Hepatocyte (in vitro differentiated cells): ENCODE data around the gene LRRC47. TPM values are rescaled to one million over a fixed set of nuclear protein-coding genes. Genes with fewer than 3 reads are reported as not detected.

Source experiments
- DNase-seq: peaks from one replicate; pipeline ENCODE4 v3.0.0-alpha.2; 2016; ENCODE audit warnings: low spot score
- H2AFZ ChIP-seq: fragments of 200-600 bp; sonication (generic); 2 replicates; pipeline ENCODE4 v1.6.0; 2016; ENCODE audit warnings: antibody characterized with exemption, mild to moderate bottlenecking
- H3K27ac ChIP-seq: fragments of 200-600 bp; sonication (generic); 2 replicates; pipeline ENCODE4 v1.5.1; 2016; ENCODE audit warnings: mild to moderate bottlenecking
- H3K27me3 ChIP-seq: fragments of 200-600 bp; sonication (generic); 2 replicates; pipeline ENCODE4 v1.6.1; 2016
- H3K36me3 ChIP-seq: fragments of 200-600 bp; sonication (generic); replicated peaks from 2 replicates; pipeline ENCODE4 v1.5.1; 2016; ENCODE audit warnings: low read depth; ENCODE audit not compliant: insufficient read depth
- H3K4me1 ChIP-seq: fragments of 200-600 bp; sonication (generic); 2 replicates; pipeline ENCODE4 v1.5.1; 2016; ENCODE audit warnings: mild to moderate bottlenecking, moderate library complexity; ENCODE audit not compliant: insufficient read depth
- H3K4me2 ChIP-seq: fragments of 200-600 bp; sonication (generic); 2 replicates; pipeline ENCODE4 v1.6.0; 2016
- H3K4me3 ChIP-seq: fragments of 200-600 bp; sonication (generic); 2 replicates; pipeline ENCODE4 v1.5.1; 2016; ENCODE audit warnings: mild to moderate bottlenecking
- H3K79me2 ChIP-seq: fragments of 200-600 bp; sonication (generic); 2 replicates; pipeline ENCODE4 v1.6.0; 2017; ENCODE audit warnings: mild to moderate bottlenecking
- H3K9me2 ChIP-seq: fragments of 200-600 bp; sonication (generic); replicated peaks from 2 replicates; pipeline ENCODE4 v1.6.0; 2017; ENCODE audit warnings: mild to moderate bottlenecking; ENCODE audit not compliant: insufficient read depth
- H3K9me3 ChIP-seq: fragments of 200-600 bp; sonication (generic); 2 replicates; pipeline ENCODE4 v1.5.1; 2016; ENCODE audit warnings: low read depth, mild to moderate bottlenecking
- H4K20me1 ChIP-seq: fragments of 200-600 bp; sonication (generic); 2 replicates; pipeline ENCODE4 v1.6.0; 2016; ENCODE audit warnings: mild to moderate bottlenecking; ENCODE audit not compliant: insufficient read depth, poor library complexity, severe bottlenecking
- EZH2 ChIP-seq: fragments of 200-600 bp; sonication (generic); IDR thresholded peaks from 2 replicates; pipeline ENCODE4 v1.6.1; 2016; ENCODE audit warnings: antibody characterized with exemption, mild to moderate bottlenecking, borderline replicate concordance
- EZH2phosphoT487 ChIP-seq: fragments of 200-600 bp; sonication (generic); IDR thresholded peaks from one replicate; pipeline ENCODE4 v1.6.1; 2018; ENCODE audit warnings: antibody characterized with exemption, mild to moderate bottlenecking, low read depth, moderate library complexity; ENCODE audit not compliant: unreplicated experiment, severe bottlenecking
- WGBS: methylation state at CpG from one replicate; pipeline ENCODE4 v1.1.6; 2016; ENCODE audit warnings: low lambda C conversion rate; ENCODE audit errors: missing lambda C conversion rate; 5-methylcytosine and 5-hydroxymethylcytosine counted together
- polyA plus RNA-seq: library from polyadenylated mRNA; unstranded; fragments of >200 nt; fragmentation: Nextera tagmentation; extraction: Ambion mirVana; gene quantifications from 2 replicates; pipeline ENCODE4 v1.2.1, GENCODE V29; 2016
- total RNA-seq: library from RNA; depleted of rRNA; stranded (reverse); fragments of >200 nt; gene quantifications from 2 replicates; pipeline ENCODE4 v1.2.3, GENCODE V29; 2014
- TF ChIP-seq, protein P1 (sequence below): fragments of 200-600 bp; sonication (generic); IDR thresholded peaks from 2 replicates; pipeline ENCODE4 v1.5.1; 2016; ENCODE audit warnings: antibody characterized with exemption, mild to moderate bottlenecking; ENCODE audit not compliant: poor library complexity

The LRRC47 gene
- total and polyA plus RNA-seq, 2 experiments from 2014 or later: 36.2 to 38.8 TPM

DNA sequence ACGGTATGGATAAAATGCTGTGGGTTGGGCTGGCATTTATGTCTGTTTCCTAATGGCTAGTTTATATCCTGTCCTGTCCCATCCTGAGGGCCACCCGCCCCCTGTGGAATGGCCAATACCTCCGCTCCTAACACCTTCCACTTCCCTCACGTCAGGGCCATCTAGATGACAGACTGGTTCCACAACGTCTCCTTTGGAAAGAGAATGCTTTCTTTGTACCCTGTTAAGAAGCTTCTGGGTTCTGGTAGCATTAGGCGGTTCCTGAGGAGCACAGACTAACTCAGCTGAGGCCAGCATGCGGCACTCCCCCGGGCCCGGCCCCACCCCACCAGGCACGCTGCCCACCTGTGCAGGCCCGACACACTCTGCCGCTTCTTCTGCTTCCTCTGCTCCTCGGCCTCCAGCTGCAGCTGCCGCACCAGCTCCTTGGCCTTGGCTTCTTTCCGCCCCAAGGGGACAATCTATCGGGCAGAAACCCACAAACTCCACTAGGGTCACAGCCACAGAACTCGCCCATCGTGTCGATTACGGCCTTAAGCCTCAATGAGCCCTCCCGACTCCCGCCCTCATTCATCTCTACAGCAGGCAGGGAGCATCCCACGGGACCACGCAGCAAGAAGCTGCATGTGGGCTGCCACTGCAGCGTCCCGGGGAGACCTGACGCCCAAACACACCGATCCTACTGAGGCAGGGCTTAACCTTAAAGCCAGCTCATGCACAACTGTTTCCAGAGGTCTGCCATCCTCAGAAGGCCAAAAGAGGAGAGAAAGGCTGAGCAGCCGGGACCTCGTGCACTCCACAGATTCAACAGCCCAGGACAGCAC is 12.4 kb downstream of the LRRC47 start:
- DNase-seq: no peak
- no peaks in the 10 kb centered on the region for H3K27me3 ChIP-seq
- H3K4me1 ChIP-seq: no peaks in the 10 kb centered on the region
- H3K4me2 ChIP-seq: no peak overlapping the region
- no peak overlapping the region for H2AFZ ChIP-seq
- no peak overlapping the region for H3K27ac ChIP-seq
- no peaks in the 10 kb centered on the region for H3K9me2 ChIP-seq
- peaks cover 8% of the 10 kb centered on the region for H3K79me2 ChIP-seq
- peaks cover 5% of the 10 kb centered on the region for H3K36me3 ChIP-seq
- H4K20me1 ChIP-seq: peaks cover 15% of the 10 kb centered on the region
- WGBS: 98% methylated on average over 27 of the region's 30 CpGs
- no peaks in the 10 kb centered on the region for H3K9me3 ChIP-seq
- no peak overlapping the region for H3K4me3 ChIP-seq
- no peak for TF ChIP-seq EZH2
- TF ChIP-seq EZH2phosphoT487: no peak
- TF ChIP-seq, protein P1, sequence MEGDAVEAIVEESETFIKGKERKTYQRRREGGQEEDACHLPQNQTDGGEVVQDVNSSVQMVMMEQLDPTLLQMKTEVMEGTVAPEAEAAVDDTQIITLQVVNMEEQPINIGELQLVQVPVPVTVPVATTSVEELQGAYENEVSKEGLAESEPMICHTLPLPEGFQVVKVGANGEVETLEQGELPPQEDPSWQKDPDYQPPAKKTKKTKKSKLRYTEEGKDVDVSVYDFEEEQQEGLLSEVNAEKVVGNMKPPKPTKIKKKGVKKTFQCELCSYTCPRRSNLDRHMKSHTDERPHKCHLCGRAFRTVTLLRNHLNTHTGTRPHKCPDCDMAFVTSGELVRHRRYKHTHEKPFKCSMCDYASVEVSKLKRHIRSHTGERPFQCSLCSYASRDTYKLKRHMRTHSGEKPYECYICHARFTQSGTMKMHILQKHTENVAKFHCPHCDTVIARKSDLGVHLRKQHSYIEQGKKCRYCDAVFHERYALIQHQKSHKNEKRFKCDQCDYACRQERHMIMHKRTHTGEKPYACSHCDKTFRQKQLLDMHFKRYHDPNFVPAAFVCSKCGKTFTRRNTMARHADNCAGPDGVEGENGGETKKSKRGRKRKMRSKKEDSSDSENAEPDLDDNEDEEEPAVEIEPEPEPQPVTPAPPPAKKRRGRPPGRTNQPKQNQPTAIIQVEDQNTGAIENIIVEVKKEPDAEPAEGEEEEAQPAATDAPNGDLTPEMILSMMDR: no peak

DNA sequence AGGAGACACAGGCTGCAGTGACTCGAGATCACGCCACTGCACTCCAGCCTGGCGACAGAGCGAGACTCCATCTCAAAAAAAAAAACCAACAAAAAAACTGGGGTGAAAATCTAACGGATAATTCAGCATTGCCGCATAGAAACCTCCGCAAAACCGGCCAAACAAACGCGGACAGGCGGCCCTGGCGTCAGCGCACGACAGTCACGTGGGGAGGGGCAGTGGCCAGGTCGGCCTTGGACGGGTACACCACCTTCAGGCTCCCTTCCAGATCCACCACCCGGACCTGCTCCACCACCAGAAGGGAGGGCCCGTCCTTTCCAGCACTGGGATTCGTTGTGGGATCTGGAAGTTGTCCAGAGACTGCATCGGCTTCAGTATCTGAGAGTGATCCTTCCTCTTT is 15.4 kb downstream of the LRRC47 start:
- Histone ChIP-seq H3K27me3 (no peaks in the 10 kb centered on the region), H3K4me1 (peaks cover 7% of the 10 kb centered on the region), H3K79me2 (no peaks in the 10 kb centered on the region), H4K20me1 (no peaks in the 10 kb centered on the region), H3K9me3 (no peaks in the 10 kb centered on the region), H3K36me3 (peaks cover 5% of the 10 kb centered on the region), H3K9me2 (no peaks in the 10 kb centered on the region), H3K4me3 (no peak overlapping the region), H2AFZ (no peak overlapping the region), H3K27ac (no peak overlapping the region), H3K4me2 (no peak overlapping the region)
- DNase-seq: no peak
- 96% methylated on average over 20 of the region's 21 CpGs for WGBS
- TF ChIP-seq EZH2 (no peak), EZH2phosphoT487 (no peak)
- TF ChIP-seq, protein P1: no peak

DNA sequence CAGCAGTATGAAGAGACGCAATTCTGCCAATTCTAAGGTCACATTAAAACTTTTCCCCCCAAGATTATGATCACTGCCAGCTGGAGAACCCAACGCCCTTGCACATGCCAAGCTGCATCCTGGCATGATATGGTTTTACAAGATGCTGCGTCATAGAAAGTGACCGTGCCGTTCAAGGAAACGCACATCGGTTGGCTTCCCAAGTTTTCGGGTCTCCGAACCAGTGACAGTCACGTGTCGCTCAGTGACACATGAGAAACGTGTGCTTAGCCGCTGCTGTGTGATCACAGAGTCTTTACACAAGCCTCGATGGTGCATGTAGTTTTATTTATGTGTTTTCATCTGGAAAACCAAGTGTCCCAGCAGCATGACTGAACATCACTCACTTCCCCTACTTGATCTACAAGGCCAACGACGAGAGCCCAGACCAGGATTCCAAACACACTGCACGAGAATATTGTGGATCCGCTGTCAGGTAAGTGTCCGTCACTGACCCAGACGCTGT is 16.3 kb downstream of the LRRC47 start:
- H3K36me3 ChIP-seq: no peaks in the 10 kb centered on the region
- no peaks in the 10 kb centered on the region for H4K20me1 ChIP-seq
- no peak overlapping the region for H3K27ac ChIP-seq
- H3K79me2 ChIP-seq: no peaks in the 10 kb centered on the region
- DNase-seq: no peak
- no peaks in the 10 kb centered on the region for H3K27me3 ChIP-seq
- TF ChIP-seq, protein P1: no peak
- no peak for TF ChIP-seq EZH2phosphoT487
- no peak for TF ChIP-seq EZH2
- H3K9me2 ChIP-seq: no peaks in the 10 kb centered on the region
- no peak overlapping the region for H2AFZ ChIP-seq
- H3K4me1 ChIP-seq: peaks cover 16% of the 10 kb centered on the region
- H3K9me3 ChIP-seq: no peaks in the 10 kb centered on the region
- no peak overlapping the region for H3K4me3 ChIP-seq
- 94% methylated on average over 20 of the region's 20 CpGs for WGBS
- H3K4me2 ChIP-seq: no peak overlapping the region
